OCI-LY7 (cell line): ENCODE data around the gene NRCAM.

Source experiments
- CTCF ChIP-seq: fragments of 200-600 bp; sonication (generic); conservative IDR thresholded peaks from 2 replicates; pipeline ENCODE4 v1.5.1; 2014; ENCODE audit warnings: mild to moderate bottlenecking, antibody characterized with exemption, low read length, moderate library complexity, mixed read lengths
- EZH2phosphoT487 ChIP-seq: fragments of 200-600 bp; sonication (generic); IDR thresholded peaks from 2 replicates; pipeline ENCODE4 v1.6.1; 2018; ENCODE audit warnings: low read depth, borderline replicate concordance, mild to moderate bottlenecking, mixed run types, antibody characterized with exemption, low read length, moderate library complexity, mixed read lengths

DNA sequence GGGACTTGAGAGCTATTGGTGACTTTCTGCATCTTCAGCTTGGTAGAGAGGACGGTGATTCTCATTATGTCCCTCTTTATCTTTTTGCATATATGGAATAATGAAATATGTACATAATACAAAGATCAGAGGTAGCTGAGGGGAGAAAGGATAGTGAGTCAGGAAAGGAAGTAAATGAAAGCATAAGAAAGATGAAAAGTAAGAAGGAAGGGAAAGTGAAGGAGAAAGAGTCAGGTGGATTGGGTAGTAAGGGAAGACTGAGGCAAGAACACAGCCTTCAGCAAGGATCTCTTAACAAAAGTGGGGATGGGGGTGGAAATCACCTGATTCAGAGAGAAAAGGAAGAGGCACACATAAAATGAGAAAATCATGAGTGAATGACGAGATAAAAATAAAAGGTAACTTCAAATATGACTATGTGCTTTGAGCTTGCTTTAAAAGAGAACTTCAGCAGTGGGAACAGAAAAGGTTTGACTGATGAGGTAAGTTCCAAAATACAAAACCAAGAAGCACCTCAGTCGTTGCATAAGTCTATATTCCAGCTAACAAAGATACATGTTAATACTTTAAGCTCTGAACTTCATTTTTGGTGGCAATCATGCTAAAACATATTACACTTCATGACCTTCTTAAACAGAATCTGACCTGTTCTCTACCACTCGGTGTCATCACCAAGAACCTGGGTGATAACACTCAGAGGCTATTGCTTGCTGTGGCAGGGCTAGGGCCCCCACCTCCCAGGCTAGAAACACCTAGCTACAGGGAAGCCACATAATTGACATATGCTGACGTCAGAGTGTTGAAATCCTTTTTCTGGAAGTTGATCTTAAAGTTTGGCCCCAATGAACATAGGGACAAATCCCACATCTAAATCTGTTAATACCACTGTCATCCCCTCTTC, 32.9 kb downstream of the NRCAM start:
- TF ChIP-seq CTCF (no peak), EZH2phosphoT487 (no peak)
